Activated naive CD8-positive, alpha-beta T cell treated with anti-CD3 and anti-CD28 coated beads, Interleukin-2, amount 10 ng/mL, durations not matched to agents 7 days and 5 days (primary cell): ENCODE data around the gene TMEM88. TPM values are rescaled to one million over a fixed set of nuclear protein-coding genes. Genes with fewer than 3 reads are reported as not detected.
A peak's percentile ranks its signal among the peaks of the same experiment; 100 is the strongest.

Experiments
- ATAC-seq: fragments of 150-1000 bp; cut with Tn5 transposase; one replicate; pipeline ENCODE4 v1.10.0; 2021; ENCODE audit warnings: low read depth, moderate library complexity
- POLR2A ChIA-PET: fragments of 350-600 bp; sonication (Branson Sonifier 250); formaldehyde crosslinking; loops from one replicate; lab custom pipeline; 2021; ENCODE audit warnings: antibody characterized with exemption; lab: Charles Lee
- DNase-seq: peaks from one replicate; pipeline ENCODE4 v3.0.0; 2021
- H3K27ac Mint-ChIP-seq: one replicate; pipeline ENCODE4 v1.8.0; 2022; ENCODE audit warnings: mild to moderate bottlenecking, mixed read lengths
- H3K27me3 Mint-ChIP-seq: one replicate; pipeline ENCODE4 v1.8.0; 2022; ENCODE audit warnings: mild to moderate bottlenecking, moderate library complexity, mixed read lengths
- H3K36me3 Mint-ChIP-seq: one replicate; pipeline ENCODE4 v1.8.0; 2021; ENCODE audit warnings: mild to moderate bottlenecking, mixed read lengths
- H3K4me1 Mint-ChIP-seq: one replicate; pipeline ENCODE4 v1.8.0; 2021; ENCODE audit warnings: mixed read lengths
- H3K4me3 Mint-ChIP-seq: one replicate; pipeline ENCODE4 v1.8.0; 2022; ENCODE audit warnings: mild to moderate bottlenecking, moderate library complexity, mixed read lengths
- H3K9me3 Mint-ChIP-seq: one replicate; pipeline ENCODE4 v1.8.0; 2021; ENCODE audit warnings: mixed read lengths
- total RNA-seq, 2 experiments: library from RNA; stranded (reverse); gene quantifications; one replicate each; pipeline ENCODE4 v1.2.3, GENCODE V29; 2021

TMEM88 gene
- total RNA-seq, 2 experiments from 2014 or later, result 2.9 to 3.7 TPM

GRCh38 chr17:7835814-7836595 lies 18.9 kb upstream of the TMEM88 start:
- no peak for ATAC-seq
- peaks cover 17% of the 10 kb centered on the region for H3K27me3 Mint-ChIP-seq
- H3K9me3 Mint-ChIP-seq, result no peaks in the 10 kb centered on the region
- H3K36me3 Mint-ChIP-seq, result no peaks in the 10 kb centered on the region
- H3K27ac Mint-ChIP-seq, result peak overlapping the region; percentile 77
- H3K4me3 Mint-ChIP-seq, result peak overlapping the region; percentile 88
- DNase-seq, result peak; percentile 59
- peaks cover 43% of the 10 kb centered on the region for H3K4me1 Mint-ChIP-seq
- POLR2A ChIA-PET, result interaction anchor here (1.6 to 3.3 kb wide), 3 partner anchors 9 to 21 kb away, joined by 4 to 21 read pairs (median 18); partner anchors contain the start of gene NAA38

DNA sequence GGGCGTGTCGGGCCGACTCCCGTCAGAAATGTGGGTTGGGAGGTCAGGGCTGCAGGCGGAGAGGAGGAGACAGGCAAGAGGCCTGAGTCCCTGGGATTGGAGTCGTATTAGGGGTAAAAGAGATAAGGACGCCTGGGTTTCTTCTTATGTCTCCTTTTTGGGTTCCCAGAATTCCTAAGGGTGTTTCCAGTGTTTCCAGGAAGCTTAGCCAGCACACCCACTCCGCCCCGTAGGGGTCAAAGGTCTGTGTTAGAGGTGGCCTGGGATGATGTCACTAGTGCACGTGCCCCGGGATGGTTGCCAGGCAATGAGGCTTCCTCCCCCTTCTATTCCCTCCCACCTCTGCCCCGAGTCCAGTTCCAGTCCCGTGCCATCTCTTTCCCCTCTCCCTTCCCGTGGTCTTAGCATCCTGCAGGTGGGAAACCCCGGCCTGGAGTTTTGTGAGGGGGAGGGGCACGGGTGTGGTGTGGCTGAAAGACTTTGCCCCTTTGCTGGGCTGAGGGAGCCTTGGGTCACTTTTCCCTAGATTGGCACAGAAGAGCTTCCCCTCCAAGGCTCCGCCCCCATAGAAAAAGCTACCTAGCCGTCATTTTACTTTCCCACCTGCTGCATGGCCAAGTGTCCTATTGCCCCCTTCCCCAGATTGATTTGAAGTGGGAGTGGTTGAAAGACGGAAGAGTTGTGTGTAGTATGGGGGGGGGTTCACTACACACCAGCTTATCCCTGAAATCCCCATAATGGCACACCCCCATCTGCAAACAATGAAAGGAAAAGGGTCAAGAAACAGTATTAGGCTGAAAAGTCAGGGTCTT lies 18.1 kb upstream of the TMEM88 start:
- Mint-ChIP-seq H3K9me3 (no peaks in the 10 kb centered on the region), H3K27me3 (peaks cover 13% of the 10 kb centered on the region), H3K4me3 (peak overlapping the region; percentile 88), H3K36me3 (no peaks in the 10 kb centered on the region), H3K27ac (peak overlapping the region; percentile 78), H3K4me1 (peaks cover 48% of the 10 kb centered on the region)
- ATAC-seq, result no peak
- DNase-seq, result peak; percentile 59
- POLR2A ChIA-PET, result interaction anchor here (0.6 to 2.7 kb wide), 5 partner anchors 14 to 1080 kb away, joined by 4 to 21 read pairs (median 7); partner anchors contain the start of genes NAA38 and TP53

GRCh38 chr17:7837408-7838088 lies 17.3 kb upstream of the TMEM88 start:
- Mint-ChIP-seq H3K9me3 (no peaks in the 10 kb centered on the region), H3K27ac (peak overlapping the region; percentile 78), H3K36me3 (no peaks in the 10 kb centered on the region), H3K4me1 (peaks cover 51% of the 10 kb centered on the region), H3K27me3 (peaks cover 7% of the 10 kb centered on the region), H3K4me3 (peak overlapping the region; percentile 88)
- POLR2A ChIA-PET, result interaction anchor here (0.6 to 2.7 kb wide), 5 partner anchors 13 to 1081 kb away, joined by 3 to 11 read pairs (median 6); partner anchors contain the start of genes NAA38 and TP53
- no peak for ATAC-seq
- no peak for DNase-seq

DNA sequence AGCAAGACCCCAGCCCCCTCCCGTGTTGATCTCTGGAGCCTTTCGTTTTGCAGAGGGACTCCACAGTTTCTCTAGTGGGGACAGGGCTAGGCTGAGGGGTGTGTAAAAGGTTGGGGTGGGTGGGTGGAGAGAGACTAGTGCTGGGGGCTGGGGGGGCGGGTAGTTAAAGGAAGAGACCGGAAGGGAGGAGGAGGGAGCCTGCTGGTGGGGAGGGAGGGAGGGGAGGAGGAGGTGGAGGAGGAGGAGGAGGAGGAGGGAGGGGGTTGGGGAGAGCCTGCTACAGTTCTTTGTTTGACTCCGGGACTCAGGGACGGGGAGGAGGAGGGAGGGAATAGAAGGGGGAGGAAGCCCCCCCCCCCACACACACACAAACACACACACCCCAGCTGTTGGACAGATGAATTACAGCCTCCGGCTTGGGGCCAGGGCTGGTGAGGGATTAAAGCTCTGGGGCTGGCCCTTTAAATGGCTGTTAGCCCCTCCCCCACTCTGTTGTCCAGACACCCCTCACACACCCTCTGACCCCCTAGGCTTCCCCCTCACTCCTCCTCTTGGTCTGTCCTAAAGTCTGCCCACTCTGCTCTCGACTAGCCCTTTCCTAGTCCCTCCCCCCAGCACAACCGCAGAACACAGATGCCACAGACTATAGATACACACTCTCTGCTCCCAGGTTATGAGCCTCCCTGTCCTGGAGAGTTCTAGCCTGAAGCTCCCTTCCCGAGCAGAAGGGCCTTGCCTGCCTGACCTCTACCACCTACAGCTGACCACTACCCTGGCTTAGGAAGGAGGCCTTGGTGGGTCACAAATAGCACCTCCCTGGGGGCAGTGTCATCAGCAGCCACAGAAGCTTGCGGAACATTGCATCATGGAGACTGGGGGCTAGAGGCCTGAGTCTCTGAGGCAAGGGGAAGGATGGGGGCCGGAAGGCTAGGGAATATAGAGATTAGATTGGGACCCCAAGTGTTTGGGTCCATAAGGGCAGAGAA lies 16.5 kb upstream of the TMEM88 start:
- POLR2A ChIA-PET, result interaction anchor here (0.7 to 2.7 kb wide), 4 partner anchors 13 to 410 kb away, joined by 3 to 11 read pairs (median 6); partner anchors contain the start of genes NAA38 and TP53
- ATAC-seq (no peak), DNase-seq (peak; percentile 55)
- Mint-ChIP-seq H3K4me3 (peak overlapping the region; percentile 88), H3K36me3 (no peaks in the 10 kb centered on the region), H3K9me3 (no peaks in the 10 kb centered on the region), H3K4me1 (peaks cover 52% of the 10 kb centered on the region), H3K27me3 (peaks cover under 1% of the 10 kb centered on the region), H3K27ac (peak overlapping the region; percentile 71)

- peaks cover 53% of the 10 kb centered on the region for H3K4me1 Mint-ChIP-seq
- peak overlapping the region; percentile 70 for H3K4me3 Mint-ChIP-seq
- peak overlapping the region; percentile 71 for H3K27ac Mint-ChIP-seq
- no peaks in the 10 kb centered on the region for H3K36me3 Mint-ChIP-seq
- peak; percentile 40 for DNase-seq
- no peaks in the 10 kb centered on the region for H3K27me3 Mint-ChIP-seq
- H3K9me3 Mint-ChIP-seq, result no peaks in the 10 kb centered on the region
- POLR2A ChIA-PET, result interaction anchor here (2.7 kb wide), 1 partner anchor 12 kb away, joined by 11 read pairs; no protein-coding TSS in a partner anchor
- ATAC-seq, result no peak
Observed at GRCh38 chr17:7839190-7839875, 15.5 kb upstream of the TMEM88 start.

DNA sequence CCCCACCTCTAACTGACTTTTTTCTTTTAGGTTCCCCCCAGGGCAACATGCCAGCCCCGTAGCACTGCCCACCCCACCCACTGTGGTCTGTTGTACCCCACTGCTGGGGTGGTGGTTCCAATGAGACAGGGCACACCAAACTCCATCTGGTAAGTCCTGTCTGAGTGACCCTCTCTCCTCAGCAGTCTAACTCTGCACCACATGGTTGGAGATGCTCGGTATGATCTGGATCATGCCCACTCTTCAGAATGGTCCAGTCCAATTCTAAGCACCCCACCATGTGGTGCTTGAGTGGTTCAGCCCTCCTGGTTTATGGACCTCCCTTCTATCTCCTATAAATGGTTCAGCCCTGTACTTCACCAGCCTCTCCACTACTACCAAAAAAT lies 15.0 kb upstream of the TMEM88 start:
- POLR2A ChIA-PET, result no interaction called here
- H3K4me3 Mint-ChIP-seq, result no peak overlapping the region

GRCh38 chr17:7840441-7840840 lies 14.4 kb upstream of the TMEM88 start:
- POLR2A ChIA-PET, result interaction anchor here (1.3 kb wide), 1 partner anchor 11 kb away, joined by 3 read pairs; no protein-coding TSS in a partner anchor
- Mint-ChIP-seq H3K27me3 (no peaks in the 10 kb centered on the region), H3K4me3 (peak overlapping the region; percentile 100), H3K9me3 (no peaks in the 10 kb centered on the region), H3K36me3 (no peaks in the 10 kb centered on the region), H3K27ac (no peak overlapping the region), H3K4me1 (peaks cover 54% of the 10 kb centered on the region)
- DNase-seq (no peak), ATAC-seq (no peak)

More for the DNA sequence above, 15.0 kb upstream of the TMEM88 start:
- Mint-ChIP-seq H3K9me3 (no peaks in the 10 kb centered on the region), H3K4me1 (peaks cover 54% of the 10 kb centered on the region), H3K27ac (peak overlapping the region; percentile 48), H3K27me3 (no peaks in the 10 kb centered on the region), H3K36me3 (no peaks in the 10 kb centered on the region)
- DNase-seq, result no peak
- no peak for ATAC-seq

DNA sequence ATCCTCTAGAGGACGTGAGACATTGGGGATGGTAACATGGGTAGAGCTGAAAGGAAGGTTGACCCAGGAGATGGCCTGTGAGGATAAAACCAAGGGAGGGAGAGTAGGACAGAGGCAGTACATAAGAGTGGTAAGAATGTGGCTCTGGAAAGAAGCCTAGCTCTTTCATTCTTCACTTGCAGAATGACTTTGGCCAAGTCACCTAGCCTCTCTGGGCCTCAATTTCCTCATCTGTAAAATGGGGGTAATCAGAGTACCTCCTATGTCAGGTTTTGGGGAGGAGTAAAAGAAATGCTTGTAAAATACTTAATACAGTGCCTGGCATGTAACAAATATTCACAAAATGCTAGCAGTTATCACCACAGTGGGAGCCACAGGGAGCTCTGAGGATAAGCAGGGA lies 14.0 kb upstream of the TMEM88 start:
- POLR2A ChIA-PET, result interaction anchor here (1.3 kb wide), 1 partner anchor 11 kb away, joined by 3 read pairs; no protein-coding TSS in a partner anchor
- peak overlapping the region; percentile 84 for H3K27ac Mint-ChIP-seq

DNA sequence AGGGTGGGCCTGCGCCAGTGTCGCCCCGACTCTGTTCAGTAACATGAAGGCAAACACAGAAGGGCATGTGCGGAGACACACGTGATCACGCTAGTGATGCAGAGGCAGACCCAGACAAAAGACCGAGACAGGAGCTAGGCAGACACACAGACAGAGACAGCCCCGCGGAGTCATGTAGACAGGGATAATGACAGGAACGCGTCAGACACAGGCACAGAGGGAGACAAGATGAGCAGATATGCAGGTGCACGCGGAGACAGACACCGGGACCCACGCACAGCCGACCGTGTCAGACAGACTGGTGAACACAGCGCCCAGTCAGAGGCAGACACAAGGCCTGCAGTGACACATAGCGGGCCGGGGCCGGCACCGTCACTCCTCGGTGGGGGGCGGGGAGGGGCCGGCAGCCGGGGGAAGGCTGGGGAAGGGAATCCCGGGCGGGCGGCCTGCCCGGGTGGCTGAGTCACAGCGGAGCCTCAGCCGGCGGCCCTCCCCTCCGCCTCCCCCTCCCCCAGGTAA lies 13.4 kb upstream of the TMEM88 start:
- Mint-ChIP-seq H3K4me1 (peaks cover 55% of the 10 kb centered on the region), H3K27ac (peak overlapping the region; percentile 84), H3K9me3 (no peaks in the 10 kb centered on the region), H3K27me3 (no peaks in the 10 kb centered on the region), H3K36me3 (no peaks in the 10 kb centered on the region), H3K4me3 (peak overlapping the region; percentile 100)
- POLR2A ChIA-PET, result interaction anchor here (0.6 to 1.3 kb wide), 3 partner anchors 8 to 214 kb away, joined by 3 to 4 read pairs (median 3); partner anchors contain the start of gene SAT2
- DNase-seq (peak; percentile 74), ATAC-seq (peak; percentile 19)

More for the DNA sequence above, 14.0 kb upstream of the TMEM88 start:
- no peaks in the 10 kb centered on the region for H3K9me3 Mint-ChIP-seq
- peaks cover 56% of the 10 kb centered on the region for H3K4me1 Mint-ChIP-seq
- peak overlapping the region; percentile 100 for H3K4me3 Mint-ChIP-seq
- H3K27me3 Mint-ChIP-seq, result no peaks in the 10 kb centered on the region
- DNase-seq (no peak), ATAC-seq (no peak)
- H3K36me3 Mint-ChIP-seq, result no peaks in the 10 kb centered on the region

GRCh38 chr17:7841915-7842379 lies 12.9 kb upstream of the TMEM88 start:
- H3K4me3 Mint-ChIP-seq, result peak overlapping the region; percentile 100
- peak overlapping the region; percentile 99 for H3K27ac Mint-ChIP-seq
- DNase-seq (peak; percentile 90), ATAC-seq (peak; percentile 8)
- peaks cover 50% of the 10 kb centered on the region for H3K4me1 Mint-ChIP-seq
- peaks cover 2% of the 10 kb centered on the region for H3K36me3 Mint-ChIP-seq
- POLR2A ChIA-PET, result interaction anchor here (0.5 to 1.2 kb wide), 7 partner anchors 9 to 289 kb away, joined by 3 to 6 read pairs (median 3); partner anchors contain the start of genes CNTROB, SAT2 and TRAPPC1
- no peaks in the 10 kb centered on the region for H3K27me3 Mint-ChIP-seq
- no peaks in the 10 kb centered on the region for H3K9me3 Mint-ChIP-seq
